Adrenal gland (tissue), 12 donors: ENCODE data around the gene PP2D1. TPM values are rescaled to one million over a fixed set of nuclear protein-coding genes. Genes with fewer than 3 reads are reported as not detected.

Experiments
- DNase-seq, 7 donors: peaks; one replicate each; pipeline ENCODE4 v3.0.0-alpha.2; 2019 to 2020
- H3K27ac ChIP-seq, 5 donors: fragments of 200-600 bp; sonication (generic) in 4 of 5; 1 replicate in 3 of 5; 2 replicates in 2 of 5; pipeline versions ENCODE4 v1.5.1 to v1.8.0; 2016 to 2020; ENCODE audit warnings: mild to moderate bottlenecking in 1 of 5
- H3K27me3 ChIP-seq: fragments of 200-600 bp; 2 replicates; pipeline ENCODE4 v1.8.0; 2021
- H3K36me3 ChIP-seq, 2 donors: fragments of 200-600 bp; replicated peaks in 1 of 2; 1 replicate in 1 of 2; 2 replicates in 1 of 2; pipeline versions ENCODE4 v1.5.1 to v1.8.0; 2018 to 2022
- H3K4me1 ChIP-seq, 2 donors: fragments of 200-600 bp; replicated peaks in 1 of 2; 1 replicate in 1 of 2; 2 replicates in 1 of 2; pipeline versions ENCODE4 v1.5.1 to v1.8.0; 2018 to 2021
- H3K4me3 ChIP-seq, 4 donors: fragments of 200-600 bp; sonication (generic) in 3 of 4; one replicate each; pipeline ENCODE4 v1.5.1; 2016 to 2018
- H3K9me3 ChIP-seq, 3 donors: fragments of 200-600 bp; sonication (generic) in 1 of 3; replicated peaks in 1 of 3; 1 replicate in 2 of 3; 2 replicates in 1 of 3; pipeline versions ENCODE4 v1.5.1 to v1.8.0; 2016 to 2021
- CTCF ChIP-seq, 6 experiments: fragments of 450-650 bp in 4 of 6; fragments of 200-600 bp in 2 of 6; sonication (generic) in 1 of 6; IDR thresholded peaks; 1 replicate in 5 of 6; 2 replicates in 1 of 6; pipeline versions ENCODE4 v1.5.1 to v1.8.0; 2016 to 2021; ENCODE audit warnings: antibody characterized with exemption in 6 of 6, mild to moderate bottlenecking in 2 of 6, moderate library complexity in 1 of 6
- POLR2A ChIP-seq, 2 donors: fragments of 450-650 bp; IDR thresholded peaks; one replicate each; pipeline ENCODE4 v1.6.1; 2017; ENCODE audit warnings: antibody characterized with exemption in 2 of 2, mild to moderate bottlenecking in 2 of 2, moderate library complexity in 1 of 2
- WGBS, 4 donors: extraction: QIAGEN DNeasy Blood & Tissue Kit in 2 of 4; methylation state at CpG; one replicate each; pipeline versions ENCODE4 v1.1.5 to v1.1.7; 2013 to 2017; 5-methylcytosine and 5-hydroxymethylcytosine counted together
- intact Hi-C, 2 donors: fragments of 100-400 bp; cut with DNase I; formaldehyde crosslinking; loops; one replicate each; pipeline versions ENCODE4 v1.14.1 to v1.15.0; 2022 to 2023
- polyA plus RNA-seq, 3 donors: library from polyadenylated mRNA; stranded (reverse); fragments of 200-250 nt in 2 of 3; fragments of 350-450 nt in 1 of 3; fragmentation: Illumina TruSeq in 1 of 3; extraction: RNeasy Lipid Tissue Mini Kit (QIAGEN cat#74804) in 1 of 3; gene quantifications; one replicate each; pipeline ENCODE4 v1.2.3, GENCODE V29; 2013 to 2014
- total RNA-seq, 9 donors: library from RNA; depleted of rRNA in 4 of 9; stranded (reverse); fragments of >200 nt in 4 of 9; fragments of 120-200 nt in 1 of 9; fragmentation: NEBNext Ultra II Directional in 1 of 9; extraction: Animal tissue kit (Norgen Biotek cat#: 25700) in 1 of 9; gene quantifications; one replicate each; pipeline versions ENCODE4 v1.1.0 to v1.2.4, GENCODE V29; 2013 to 2023
- donor health status: healthy with polysubstance abuse.
- donor health status: Bipolar disorder and iron deficiency.
- donor health status: DM: yes; HTN: yes; CAD: no.
- donor health status: DM: no; HTN: no; CAD: no.
- donor health status: DM: no; HTN: no; CAD: no.
- donor health status: DM: yes; HTN: yes; CAD: no.

The PP2D1 gene
- total and polyA plus RNA-seq, 12 donors = not detected

DNA sequence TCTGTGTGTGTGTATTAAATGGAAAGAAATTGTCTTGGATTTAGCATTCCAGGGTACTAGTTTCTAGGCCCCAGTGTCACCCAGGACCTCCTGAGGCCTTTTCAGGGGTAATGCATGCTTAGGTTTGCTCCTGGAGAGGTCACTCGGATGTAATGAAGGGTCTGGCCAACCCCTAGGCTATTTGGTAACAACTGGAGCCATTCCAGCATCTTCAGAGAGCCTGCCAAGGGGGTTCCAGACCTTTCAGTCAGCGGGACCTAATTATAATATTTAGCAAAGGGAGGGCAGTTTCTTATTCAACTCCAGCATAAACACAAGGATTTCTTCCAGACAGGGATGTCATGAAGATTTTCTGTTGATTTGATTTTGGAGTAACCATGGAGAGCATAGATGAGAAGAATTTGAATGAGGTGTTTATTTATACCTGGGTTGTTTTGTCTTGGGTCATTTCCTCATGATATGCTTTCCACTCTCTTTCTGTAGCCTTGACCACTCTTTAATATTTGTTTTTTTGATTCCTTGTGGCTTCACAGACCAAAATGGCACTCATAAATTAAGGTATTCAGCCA, 45.6 kb upstream of the PP2D1 start:
- H3K27me3 ChIP-seq = no peaks in the 10 kb centered on the region
- 36 to 64% (median 56%) methylated on average over 2 of the region's 2 CpGs for WGBS, 4 donors
- TF ChIP-seq CTCF (IDR thresholded peaks at IDR 0.05) (no peak), POLR2A (IDR thresholded peaks at IDR 0.05) (no peak)
- H3K4me1 ChIP-seq = peaks cover 26 to 52% of the 10 kb centered on the region in 2 donors
- intact Hi-C loops = no loop called here
- no peak overlapping the region for H3K4me3 ChIP-seq
- H3K36me3 ChIP-seq = no peaks in the 10 kb centered on the region
- DNase-seq = peak in 2 of 7 donors; percentile 12 to 13
- no peaks in the 10 kb centered on the region for H3K9me3 ChIP-seq
- peak overlapping the region in 3 of 5 donors; percentile 15 to 72 (median 63) for H3K27ac ChIP-seq

- WGBS, 4 donors = 15 to 28% (median 22%) methylated on average over 5 of the region's 5 CpGs
These were observed 44.9 kb upstream of the PP2D1 start for GRCh38 chr3:20056725-20057611.

GRCh38 chr3:20055842-20056241, 43.8 kb upstream of the PP2D1 start:
- no peaks in the 10 kb centered on the region for H3K27me3 ChIP-seq
- TF ChIP-seq POLR2A (IDR thresholded peaks at IDR 0.05) (no peak), CTCF (IDR thresholded peaks at IDR 0.05) (no peak)
- 61 to 72% (median 68%) methylated on average over 3 of the region's 3 CpGs for WGBS, 4 donors
- intact Hi-C loops = no loop called here
- H3K27ac ChIP-seq = peak overlapping the region in 2 of 5 donors; percentile 72 to 76
- peaks cover 26 to 46% of the 10 kb centered on the region in 2 donors for H3K4me1 ChIP-seq
- H3K4me3 ChIP-seq = no peak overlapping the region
- no peaks in the 10 kb centered on the region for H3K9me3 ChIP-seq
- no peaks in the 10 kb centered on the region for H3K36me3 ChIP-seq
- no peak for DNase-seq

More at GRCh38 chr3:20056725-20057611, 44.9 kb upstream of the PP2D1 start:
- no peak for TF ChIP-seq CTCF (IDR thresholded peaks at IDR 0.05)
- no peak for TF ChIP-seq POLR2A (IDR thresholded peaks at IDR 0.05)
- intact Hi-C loops = no loop called here
- Histone ChIP-seq H3K36me3 (no peaks in the 10 kb centered on the region), H3K27me3 (no peaks in the 10 kb centered on the region), H3K4me3 (no peak overlapping the region), H3K9me3 (no peaks in the 10 kb centered on the region), H3K4me1 (peaks cover 26 to 52% of the 10 kb centered on the region in 2 donors), H3K27ac (peak overlapping the region in 4 of 5 donors; percentile 15 to 72 (median 40))
- peak in 5 of 7 donors; percentile 25 to 68 (median 51) for DNase-seq

GRCh38 chr3:20055020-20055775, 43.1 kb upstream of the PP2D1 start:
- Histone ChIP-seq H3K36me3 (no peaks in the 10 kb centered on the region), H3K27ac (peak overlapping the region in 3 of 5 donors; percentile 62 to 76 (median 72)), H3K4me3 (no peak overlapping the region), H3K4me1 (peaks cover 26 to 42% of the 10 kb centered on the region in 2 donors), H3K9me3 (no peaks in the 10 kb centered on the region), H3K27me3 (no peaks in the 10 kb centered on the region)
- 51 to 61% (median 59%) methylated on average over 10 of the region's 10 CpGs for WGBS, 4 donors
- DNase-seq = no peak
- TF ChIP-seq POLR2A (IDR thresholded peaks at IDR 0.05) = no peak
- no peak for TF ChIP-seq CTCF (IDR thresholded peaks at IDR 0.05)
- intact Hi-C loops = no loop called here
